ENCODE results near the gene LTBP3. TPM values are rescaled to one million over a fixed set of nuclear protein-coding genes. Genes with fewer than 3 reads are reported as not detected.

The LTBP3 gene
- total RNA-seq (2014; rRNA removed; shearing (Covaris generic)), result 32.5 and 53.2 TPM in 2 replicates

GRCh38 chr11:65558002-65558929 is at the start of gene LTBP3:
LTBP3 (minus strand) TSS chr11:65558359; CDS start chr11:65557959, 400 bp downstream.
- in situ Hi-C loops (cut with HindIII; ENCODE audit: low sequenced_read_pairs), result no loop called here
- DNase-seq (ENCODE audit: low spot score), result peak; percentile 77

- in situ Hi-C loops (cut with HindIII; ENCODE audit: low sequenced_read_pairs), result no loop called here
Measured at GRCh38 chr11:65606876-65607613, 48.9 kb upstream of the LTBP3 start.

GRCh38 chr11:65604258-65604657 is 46.1 kb upstream of the LTBP3 start:
- in situ Hi-C loops (cut with HindIII; ENCODE audit: low sequenced_read_pairs), result no loop called here
- DNase-seq (ENCODE audit: low spot score), result no peak

More at GRCh38 chr11:65606876-65607613, 48.9 kb upstream of the LTBP3 start:
- peak; percentile 97 for DNase-seq (ENCODE audit: low spot score)

- DNase-seq (ENCODE audit: low spot score), result no peak
- in situ Hi-C loops (cut with HindIII; ENCODE audit: low sequenced_read_pairs), result no loop called here
Measured at GRCh38 chr11:65599955-65600246, 41.7 kb upstream of the LTBP3 start.

GRCh38 chr11:65599216-65599954 is 41.2 kb upstream of the LTBP3 start:
- in situ Hi-C loops (cut with HindIII; ENCODE audit: low sequenced_read_pairs), result no loop called here
- DNase-seq (ENCODE audit: low spot score), result no peak

GRCh38 chr11:65598258-65598699 is 40.1 kb upstream of the LTBP3 start:
- no peak for DNase-seq (ENCODE audit: low spot score)
- in situ Hi-C loops (cut with HindIII; ENCODE audit: low sequenced_read_pairs), result no loop called here

GRCh38 chr11:65596520-65596919 is 38.4 kb upstream of the LTBP3 start:
- in situ Hi-C loops (cut with HindIII; ENCODE audit: low sequenced_read_pairs), result no loop called here
- no peak for DNase-seq (ENCODE audit: low spot score)

- no peak for DNase-seq (ENCODE audit: low spot score)
Measured at GRCh38 chr11:65595543-65596281, 37.6 kb upstream of the LTBP3 start, which contains the start of gene KCNK7. KCNK7 (minus strand) TSS chr11:65595800; CDS start chr11:65595772, 28 bp downstream.

GRCh38 chr11:65595131-65595530 is 37.0 kb upstream of the LTBP3 start:
- no peak for DNase-seq (ENCODE audit: low spot score)
- in situ Hi-C loops (cut with HindIII; ENCODE audit: low sequenced_read_pairs), result no loop called here

More at GRCh38 chr11:65595543-65596281, 37.6 kb upstream of the LTBP3 start, which contains the start of gene KCNK7:
- in situ Hi-C loops (cut with HindIII; ENCODE audit: low sequenced_read_pairs), result no loop called here

- peak; percentile 58 for DNase-seq (ENCODE audit: low spot score)
- in situ Hi-C loops (cut with HindIII; ENCODE audit: low sequenced_read_pairs), result no loop called here
Measured at GRCh38 chr11:65593518-65594414, 35.6 kb upstream of the LTBP3 start.

GRCh38 chr11:65592858-65593517 is 34.8 kb upstream of the LTBP3 start:
- DNase-seq (ENCODE audit: low spot score), result no peak
- in situ Hi-C loops (cut with HindIII; ENCODE audit: low sequenced_read_pairs), result no loop called here

- in situ Hi-C loops (cut with HindIII; ENCODE audit: low sequenced_read_pairs), result no loop called here
- DNase-seq (ENCODE audit: low spot score), result no peak
Measured at GRCh38 chr11:65591939-65592857, 34.0 kb upstream of the LTBP3 start.

- DNase-seq (ENCODE audit: low spot score), result no peak
- in situ Hi-C loops (cut with HindIII; ENCODE audit: low sequenced_read_pairs), result no loop called here
Measured at GRCh38 chr11:65590240-65590738, 32.1 kb upstream of the LTBP3 start.

- in situ Hi-C loops (cut with HindIII; ENCODE audit: low sequenced_read_pairs), result no loop called here
- no peak for DNase-seq (ENCODE audit: low spot score)
Measured at GRCh38 chr11:65589444-65590239, 31.5 kb upstream of the LTBP3 start.

Measured in G401 (cell line).